Esophagus mucosa (tissue), 1 donor: ENCODE results near the gene TRPM5. TPM values are rescaled to one million over a fixed set of nuclear protein-coding genes. Genes with fewer than 3 reads are reported as not detected.
A peak's percentile ranks its signal among the peaks of the same experiment; 100 is the strongest.

Experiments used
- ATAC-seq: fragments of 200-7000 bp; cut with Tn5 transposase; one replicate; pipeline ENCODE4 v1.9.1; 2020
- total RNA-seq: library from RNA; stranded (reverse); gene quantifications from one replicate; pipeline ENCODE4 v1.2.4, GENCODE V29; 2023
- donor health status: DM: yes; HTN: yes; CAD: no.

The TRPM5 gene
- total RNA-seq, 1 donor from 2014 or later, result not detected

GRCh38 chr11:2452321-2453012, 8.2 kb upstream of the TRPM5 start:
- ATAC-seq, result no peak

GRCh38 chr11:2451916-2452315, 7.6 kb upstream of the TRPM5 start:
- no peak for ATAC-seq

- no peak for ATAC-seq
Measured at GRCh38 chr11:2451336-2451735, 7.0 kb upstream of the TRPM5 start.

- ATAC-seq, result no peak
Measured at GRCh38 chr11:2450321-2451041, 6.2 kb upstream of the TRPM5 start.

GRCh38 chr11:2449548-2450320, 5.4 kb upstream of the TRPM5 start:
- ATAC-seq, result no peak

DNA sequence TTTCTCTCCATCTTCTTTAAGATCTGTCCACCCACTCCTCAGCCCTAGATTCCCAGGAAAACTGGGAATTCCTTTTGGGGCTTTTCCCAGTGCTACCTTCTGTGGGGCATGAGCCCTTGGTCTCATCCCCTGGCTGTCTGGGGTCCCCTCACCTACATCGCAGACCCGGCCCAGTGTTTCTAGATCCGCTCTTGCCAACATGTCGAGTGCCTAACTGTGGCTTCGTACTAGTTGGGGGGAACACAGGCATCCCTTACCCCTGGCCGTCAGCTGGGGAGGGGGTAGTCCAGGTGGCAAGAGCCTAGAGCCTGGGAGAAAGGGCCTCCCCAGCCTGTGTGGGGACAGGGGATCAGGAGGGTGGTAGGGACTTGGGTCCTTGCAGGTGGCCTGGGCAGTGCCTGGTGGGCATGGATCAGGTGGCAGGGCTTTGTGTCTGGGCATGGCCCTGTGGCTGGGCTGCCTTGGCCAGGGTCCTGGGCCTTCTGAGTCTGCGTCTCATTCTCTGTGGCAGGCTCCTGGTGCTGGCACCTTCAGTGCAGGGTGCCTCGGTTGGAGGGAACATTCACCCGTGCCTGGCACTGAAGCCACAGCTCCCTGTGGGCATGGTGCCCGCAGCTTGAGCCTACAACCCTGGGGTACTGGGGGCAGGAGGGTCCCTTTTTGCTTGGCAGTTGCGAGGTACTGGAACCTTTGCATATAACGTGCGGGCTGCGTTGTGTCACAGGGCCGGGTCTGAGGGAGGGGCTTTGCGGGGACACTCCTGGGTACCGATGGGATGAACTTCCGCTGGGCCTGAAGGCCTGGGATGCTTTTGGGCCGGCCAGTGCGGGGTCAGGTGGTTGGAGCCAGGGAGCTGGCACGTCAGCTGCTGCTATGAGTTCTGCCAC, 4.6 kb upstream of the TRPM5 start:
- ATAC-seq, result no peak

- no peak for ATAC-seq
Measured at GRCh38 chr11:2447951-2448650, 3.8 kb upstream of the TRPM5 start.

DNA sequence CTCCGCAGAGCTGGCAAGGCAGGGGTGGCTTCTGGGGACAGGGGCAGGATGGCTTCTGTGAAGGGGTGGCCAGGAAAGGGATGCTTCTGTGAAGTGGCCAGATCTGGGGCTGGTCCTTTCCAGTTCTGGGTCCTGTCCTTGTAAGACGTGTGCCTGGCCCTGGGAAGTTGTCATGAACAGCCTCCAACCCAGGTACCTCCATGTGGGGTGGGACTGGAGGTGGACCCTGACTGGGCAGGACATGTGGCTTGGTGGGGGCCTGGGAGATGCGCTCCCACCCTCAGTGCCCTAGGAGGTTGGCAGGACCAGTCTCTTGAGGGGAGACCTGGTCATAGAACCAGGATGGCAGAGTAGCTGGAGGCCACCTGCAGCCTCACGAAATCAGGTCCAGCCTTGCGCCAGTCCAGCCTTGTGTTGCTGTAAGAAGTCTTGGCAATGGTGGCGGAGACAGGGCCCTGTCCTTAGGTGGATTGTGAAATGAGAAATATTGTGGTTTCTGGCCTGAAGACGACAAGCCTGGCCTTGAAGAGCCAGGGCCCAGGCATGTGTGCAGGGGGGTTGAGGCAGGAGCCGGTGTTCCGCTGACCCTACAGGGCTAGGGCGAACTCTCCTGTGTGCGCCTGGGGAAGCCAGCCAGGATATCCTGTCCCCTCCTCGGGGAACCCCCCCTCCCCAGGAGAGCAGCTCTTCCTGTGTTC, 3.1 kb upstream of the TRPM5 start:
- no peak for ATAC-seq

- ATAC-seq, result no peak
Measured at GRCh38 chr11:2446590-2447252, 2.4 kb upstream of the TRPM5 start.

- no peak for ATAC-seq
Measured at GRCh38 chr11:2445746-2446551, 1.6 kb upstream of the TRPM5 start.

GRCh38 chr11:2444821-2445745, 769 bp upstream of the TRPM5 start, which contains the start of gene KCNQ1:
Gene KCNQ1 (plus strand): TSS chr11:2445008. CDS start chr11:2445099, 91 bp downstream.
- peak; percentile 74 for ATAC-seq

DNA sequence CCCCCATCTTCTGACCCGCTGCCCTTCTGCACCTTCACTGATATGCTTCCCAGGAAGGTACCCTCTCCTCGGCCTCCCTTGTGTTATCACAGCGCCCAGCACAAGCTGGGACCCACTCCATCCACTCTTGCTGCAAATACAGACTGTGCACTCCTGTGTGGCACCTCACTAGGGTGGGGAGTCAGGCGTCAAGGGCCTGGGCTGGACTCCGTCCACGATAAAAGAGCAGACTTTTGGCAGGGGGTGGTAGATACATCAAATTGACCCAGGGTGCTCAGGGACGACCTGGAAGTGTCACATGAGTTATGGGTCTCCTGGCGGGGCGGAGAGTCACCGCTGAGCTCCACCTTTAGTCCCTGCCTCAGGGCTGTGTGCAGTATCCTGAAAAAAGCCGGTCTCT, 908 bp downstream of the TRPM5 start:
- no peak for ATAC-seq

DNA sequence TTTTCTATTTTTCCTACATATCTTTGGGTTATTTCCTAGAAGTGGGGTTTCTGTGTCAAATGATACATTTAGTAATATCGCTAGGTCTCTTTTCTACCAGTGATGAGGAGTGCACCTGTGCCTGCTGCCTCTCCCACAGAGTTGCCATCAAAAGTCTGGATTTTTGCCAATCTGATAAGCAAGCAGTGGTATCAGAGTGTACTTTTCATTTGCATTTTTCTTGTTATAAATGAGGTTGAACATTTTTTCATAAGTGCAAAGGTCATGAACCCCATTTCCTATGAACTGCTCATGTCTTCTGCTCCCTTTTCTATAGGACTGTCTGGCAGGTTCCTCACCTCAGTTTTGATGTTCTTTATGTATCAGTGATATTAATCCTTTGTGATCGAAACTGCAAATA, 1.7 kb downstream of the TRPM5 start:
- no peak for ATAC-seq

GRCh38 chr11:2441171-2441570, 3.1 kb downstream of the TRPM5 start:
- no peak for ATAC-seq

DNA sequence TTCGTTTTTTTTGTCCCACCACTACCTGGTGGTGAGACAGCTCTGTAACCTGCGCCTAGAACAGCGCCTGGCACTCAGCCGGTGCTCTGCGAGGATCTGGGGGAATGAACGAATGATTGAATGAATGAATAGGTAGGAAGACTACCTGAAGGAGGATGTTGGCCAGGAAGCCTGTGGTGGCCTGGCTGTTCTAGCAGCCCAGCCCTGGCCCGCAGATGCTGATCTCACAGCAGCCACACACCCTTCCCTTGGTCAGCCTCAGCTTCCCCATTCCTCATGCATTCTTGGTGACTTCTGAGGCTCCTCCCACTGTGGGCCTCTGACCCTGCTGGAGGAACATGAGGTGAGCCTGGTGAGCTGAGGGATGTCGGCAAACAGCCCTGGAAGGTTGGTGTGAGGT, 3.7 kb downstream of the TRPM5 start:
- peak; percentile 25 for ATAC-seq

- no peak for ATAC-seq
Measured at GRCh38 chr11:2439820-2440219, 4.5 kb downstream of the TRPM5 start.

DNA sequence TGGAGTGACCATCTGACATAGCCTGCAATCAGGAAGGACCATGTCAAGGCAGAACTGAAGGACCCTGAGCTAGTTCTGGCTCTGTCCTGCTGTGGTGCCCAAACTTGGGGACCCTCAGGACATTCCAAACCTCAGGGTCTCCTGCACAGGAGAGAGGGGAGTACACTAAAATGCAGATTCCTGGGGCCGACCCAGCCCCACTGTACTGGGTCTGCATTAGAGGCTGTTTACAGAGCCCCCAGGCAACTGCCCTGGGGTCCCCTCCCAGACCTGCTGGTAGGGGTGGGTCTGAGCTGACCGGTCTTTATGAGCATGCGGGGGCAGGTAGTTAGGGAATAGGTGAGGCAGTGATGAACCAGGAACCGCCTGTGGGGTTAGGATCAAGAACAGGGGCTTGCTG, 6.8 kb downstream of the TRPM5 start:
- no peak for ATAC-seq

- ATAC-seq, result no peak
Measured at GRCh38 chr11:2436521-2437031, 7.7 kb downstream of the TRPM5 start.
